GM18951 (cell line): Measurements from ENCODE around the gene EFCAB14.
"Not testable (repeated sequence)": the region's sequence is repeated elsewhere in the genome, so short reads cannot be mapped to it uniquely, and the experiment has no call there.

Source experiments
- POLR2A ChIP-seq: IDR thresholded peaks from 4 replicates; pipeline ENCODE4 v1.6.1; 2011; ENCODE audit warnings: mild to moderate bottlenecking; ENCODE audit not compliant: insufficient read length, insufficient read depth; ENCODE audit errors: extremely low read depth
- in situ Hi-C: fragments of 300-500 bp; cut with MboI; formaldehyde crosslinking; loops from one replicate; pipeline ENCODE4 v1.12.0; 2022; ENCODE audit warnings: low sequenced_read_pairs, mixed read lengths, inconsistent platforms; ENCODE audit not compliant: unreplicated experiment

Gene EFCAB14, protein sequence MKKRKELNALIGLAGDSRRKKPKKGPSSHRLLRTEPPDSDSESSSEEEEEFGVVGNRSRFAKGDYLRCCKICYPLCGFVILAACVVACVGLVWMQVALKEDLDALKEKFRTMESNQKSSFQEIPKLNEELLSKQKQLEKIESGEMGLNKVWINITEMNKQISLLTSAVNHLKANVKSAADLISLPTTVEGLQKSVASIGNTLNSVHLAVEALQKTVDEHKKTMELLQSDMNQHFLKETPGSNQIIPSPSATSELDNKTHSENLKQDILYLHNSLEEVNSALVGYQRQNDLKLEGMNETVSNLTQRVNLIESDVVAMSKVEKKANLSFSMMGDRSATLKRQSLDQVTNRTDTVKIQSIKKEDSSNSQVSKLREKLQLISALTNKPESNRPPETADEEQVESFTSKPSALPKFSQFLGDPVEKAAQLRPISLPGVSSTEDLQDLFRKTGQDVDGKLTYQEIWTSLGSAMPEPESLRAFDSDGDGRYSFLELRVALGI

DNA sequence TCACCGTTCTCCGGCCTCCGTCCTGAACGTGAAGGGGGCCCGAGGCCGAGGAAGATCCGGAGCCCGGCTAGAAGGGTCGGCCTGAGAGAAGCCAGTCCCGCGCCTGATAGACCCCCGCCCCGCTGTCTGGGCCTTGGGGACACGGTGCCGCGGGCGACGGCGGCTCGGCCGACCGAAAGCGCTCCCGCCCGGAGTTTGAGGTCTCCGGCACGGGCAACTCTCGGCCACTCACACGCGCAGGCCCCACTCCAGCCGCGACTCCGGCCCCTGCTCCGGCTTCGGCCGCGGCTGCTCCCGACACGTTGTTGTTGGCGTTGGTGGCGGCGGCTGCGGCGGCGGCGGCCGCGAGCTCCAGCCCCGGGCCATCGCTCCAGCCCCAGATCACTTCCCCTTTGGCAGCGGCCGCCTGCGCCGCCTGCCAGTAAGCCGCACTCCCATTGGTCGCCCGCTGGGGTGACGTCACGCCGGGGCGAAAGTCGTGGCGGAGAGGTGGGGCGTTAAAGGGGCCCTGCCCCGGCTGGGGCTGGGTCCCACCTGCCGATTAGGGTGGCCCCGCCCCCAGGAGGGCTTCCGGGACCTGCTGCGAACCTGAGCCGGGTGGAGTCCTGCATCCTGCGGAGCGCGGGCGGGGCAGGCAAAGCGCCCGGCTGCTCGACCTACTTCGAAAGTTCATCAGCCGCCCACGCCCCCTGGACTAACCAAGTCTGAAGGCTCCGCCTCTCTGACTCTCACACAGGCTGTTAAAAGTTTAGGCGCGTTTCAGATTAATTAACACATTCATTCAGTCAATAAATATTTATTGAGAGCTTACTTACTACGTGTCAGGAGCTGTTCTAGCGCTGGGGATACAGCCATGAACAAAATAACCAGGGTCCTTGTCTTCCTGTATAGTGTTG, at the start of gene EFCAB14:
Gene EFCAB14 (minus strand): TSS at position 388 of the 896 bp plus-strand sequence. CDS start 1,027 bp downstream, outside the sequence.
- peak; percentile 82 for TF ChIP-seq POLR2A
- in situ Hi-C loops: no loop called here

DNA sequence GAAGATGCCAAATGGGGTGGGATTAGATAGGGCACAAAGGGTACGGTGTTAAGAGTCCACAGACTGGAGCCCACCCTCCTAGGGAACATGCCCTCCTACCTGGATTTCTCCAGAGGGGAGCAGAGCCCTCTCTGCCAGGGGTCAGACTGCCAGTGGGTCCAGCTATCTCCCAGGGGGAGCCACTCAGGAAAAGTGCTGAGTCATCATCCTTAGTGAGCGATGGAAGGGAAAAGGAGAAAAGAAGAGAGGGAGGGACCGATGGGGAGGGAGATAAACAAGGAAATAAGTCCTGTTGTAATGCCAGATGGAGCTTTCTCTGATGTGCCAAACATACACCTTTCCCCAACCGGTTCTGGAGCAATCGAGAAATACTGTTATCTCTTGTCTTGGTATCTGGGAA, 49.5 kb upstream of the EFCAB14 start:
- in situ Hi-C loops: no loop called here
- TF ChIP-seq POLR2A: no peak

- in situ Hi-C loops: no loop called here
- TF ChIP-seq POLR2A: no peak
These were observed 48.9 kb upstream of the EFCAB14 start for GRCh38 chr1:46767649-46768282.

DNA sequence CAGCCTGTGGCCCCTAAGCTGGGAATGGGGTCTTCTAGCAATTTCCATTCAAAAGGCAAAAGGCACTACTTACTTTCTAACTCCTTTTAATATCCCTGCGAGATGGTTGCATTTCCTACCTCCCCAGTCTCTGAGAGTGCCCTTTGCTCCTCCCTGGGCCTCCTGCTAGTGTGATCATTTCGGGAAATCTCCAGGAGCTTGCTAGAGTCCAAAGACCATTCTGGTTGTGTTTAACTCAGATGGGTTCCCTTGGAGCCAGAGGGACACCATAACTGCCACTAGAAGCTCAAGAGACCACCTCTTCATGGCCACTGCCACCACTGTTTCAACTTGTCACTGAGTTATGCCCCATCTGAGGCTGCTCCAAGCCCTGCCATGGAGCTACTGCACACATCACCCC, 45.5 kb upstream of the EFCAB14 start:
- in situ Hi-C loops: no loop called here
- no peak for TF ChIP-seq POLR2A

DNA sequence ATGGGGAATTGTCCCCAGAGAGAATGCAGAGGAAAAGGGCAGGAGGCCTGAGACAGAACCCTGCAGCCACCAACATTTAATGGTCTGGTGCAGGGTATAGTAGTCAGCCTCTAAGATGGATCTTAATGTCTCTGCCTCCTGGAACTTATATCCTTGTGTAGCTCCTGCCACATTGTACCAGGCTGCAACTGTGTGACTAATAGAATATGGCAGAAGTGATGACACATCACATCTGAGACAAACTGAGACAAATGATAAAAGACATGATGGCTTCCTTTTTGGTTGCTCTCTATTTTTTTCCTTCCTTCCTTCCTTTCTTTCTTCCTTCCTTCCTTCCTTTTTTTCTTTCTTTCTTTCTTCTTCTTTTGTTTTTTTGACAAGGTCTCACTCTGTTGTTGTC, 42.8 kb upstream of the EFCAB14 start:
- TF ChIP-seq POLR2A: no peak
- in situ Hi-C loops: no loop called here

DNA sequence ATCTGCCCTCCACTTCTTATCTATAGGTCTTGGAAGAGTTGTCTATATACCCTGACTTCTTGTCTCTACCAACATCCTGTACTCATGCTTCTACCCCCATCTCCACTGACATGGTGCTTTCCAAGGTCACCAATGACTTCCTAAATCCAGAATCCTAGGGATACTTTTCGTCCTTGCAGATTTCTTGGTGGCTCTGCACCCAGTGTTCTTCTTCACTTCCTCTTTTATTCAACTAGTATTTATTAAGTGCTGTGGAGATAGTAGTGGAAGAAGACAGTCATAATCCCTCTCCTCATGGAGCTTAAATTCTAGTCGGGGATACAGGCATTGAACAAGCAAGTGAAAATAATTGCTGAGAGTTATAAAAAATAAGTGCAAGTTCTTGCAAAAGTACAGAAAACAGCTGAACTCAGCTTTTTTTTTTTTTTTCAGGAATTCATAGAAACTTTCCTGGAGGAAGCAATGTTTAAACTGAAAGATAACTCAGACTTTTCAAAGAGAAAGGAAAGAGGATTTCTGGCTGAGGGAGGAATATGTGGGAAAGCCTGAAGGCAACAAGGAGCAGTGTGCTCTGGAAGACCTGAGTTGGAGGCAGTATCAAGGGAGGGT, 41.7 kb upstream of the EFCAB14 start:
- in situ Hi-C loops: no loop called here
- TF ChIP-seq POLR2A: no peak

DNA sequence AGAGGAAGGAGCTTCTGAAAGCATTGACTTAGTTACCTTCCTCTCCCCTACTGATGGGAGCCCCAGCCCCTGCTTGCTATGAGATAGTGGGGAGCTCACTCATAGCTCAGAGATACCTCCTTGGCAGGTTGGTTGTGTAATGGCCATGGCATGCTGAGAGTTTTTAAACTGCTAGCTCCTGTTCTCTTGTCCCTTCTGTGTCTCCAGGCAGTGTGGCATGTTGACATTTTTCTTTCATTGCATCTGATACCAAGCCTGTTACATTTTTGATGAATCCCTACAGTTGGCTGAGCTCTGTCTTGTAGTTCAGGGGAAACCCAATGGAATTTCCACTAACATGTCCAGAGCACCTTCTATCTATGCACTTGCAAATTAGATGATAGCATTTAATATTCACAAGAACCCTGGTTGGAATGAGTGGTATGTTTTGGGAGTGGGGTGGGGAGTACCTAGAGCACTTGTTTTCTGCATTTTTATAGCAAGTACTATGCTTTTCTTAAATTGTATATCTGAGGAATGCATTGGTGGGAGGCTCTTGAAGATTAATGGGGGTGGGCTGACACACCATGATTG, 39.1 kb upstream of the EFCAB14 start:
- in situ Hi-C loops: no loop called here

GRCh38 chr1:46757247-46757955, 38.5 kb upstream of the EFCAB14 start:
- no peak for TF ChIP-seq POLR2A
- in situ Hi-C loops: no loop called here

More for the DNA sequence above, 39.1 kb upstream of the EFCAB14 start:
- TF ChIP-seq POLR2A: no peak

GRCh38 chr1:46755121-46755520, 36.2 kb upstream of the EFCAB14 start:
- in situ Hi-C loops: no loop called here
- no peak for TF ChIP-seq POLR2A

- in situ Hi-C loops: not testable (repeated sequence)
These were observed 35.8 kb upstream of the EFCAB14 start for GRCh38 chr1:46754707-46755106.

DNA sequence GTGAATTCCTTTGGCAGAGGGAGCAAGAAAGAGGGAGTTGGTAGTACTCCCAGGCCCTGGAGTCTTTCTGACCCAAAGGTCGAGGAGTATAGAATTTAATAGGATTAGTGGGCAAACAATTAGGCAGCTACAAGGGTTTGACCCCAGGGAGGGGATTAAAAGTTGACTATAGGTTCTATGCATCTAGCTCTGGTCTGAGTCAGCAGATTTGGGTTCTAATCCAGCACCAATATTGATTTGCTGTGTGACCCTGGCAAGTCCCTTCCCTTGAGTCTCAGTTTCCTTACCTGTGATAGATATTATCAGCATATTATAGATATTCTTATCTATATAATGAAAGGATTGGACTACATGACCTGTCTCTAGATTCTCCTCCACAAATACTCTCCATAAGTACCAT, 35.1 kb upstream of the EFCAB14 start:
- no peak for TF ChIP-seq POLR2A
- in situ Hi-C loops: no loop called here

- in situ Hi-C loops: no loop called here
- no peak for TF ChIP-seq POLR2A
These were observed 31.0 kb upstream of the EFCAB14 start for GRCh38 chr1:46749921-46750404.
